Measurements from ENCODE around the gene SLC27A1. TPM values are rescaled to one million over a fixed set of nuclear protein-coding genes. Genes with fewer than 3 reads are reported as not detected.

The SLC27A1 gene
- total and polyA plus RNA-seq, 2 donors (not counting 3 experiments of a cell fraction or from before 2014, with no cell fraction given) = 10.4 to 13.5 TPM

- FAIRE-seq (peak; percentile 55), DNase-seq (ENCODE audit: low read depth, low spot score) (peak; percentile 48)
- Histone ChIP-seq H3K9ac (replicated peaks; ENCODE audit: extremely low read depth, insufficient read depth, low read length) (no peak overlapping the region), H3K4me1 (ENCODE audit: control insufficient read depth, extremely low read depth, insufficient read depth, low read length) (peaks cover 5% of the 10 kb centered on the region), H3K9me1 (replicated peaks; ENCODE audit: control insufficient read depth, extremely low read depth, insufficient read depth, low read length) (no peaks in the 10 kb centered on the region), H3K4me3 (replicated peaks in 1 of 3; ENCODE audit: insufficient read depth in 1 of 3, low read depth in 1 of 3, low read length in 3 of 3) (no peak overlapping the region), H3K27ac (ENCODE audit: insufficient read depth, low read depth, low read length) (no peak overlapping the region), H3K36me3 (ENCODE audit: control insufficient read depth in 2 of 2, extremely low read depth in 1 of 2, insufficient read depth in 2 of 2, low read length in 2 of 2) (no peaks in the 10 kb centered on the region), H3K27me3 (ENCODE audit: control insufficient read depth in 2 of 2, insufficient read depth in 2 of 2, low read length in 2 of 2) (no peaks in the 10 kb centered on the region), H3K9me3 (replicated peaks; ENCODE audit: control insufficient read depth, insufficient read depth, low read length) (no peaks in the 10 kb centered on the region), H3K4me2 (ENCODE audit: insufficient read depth, low read length) (no peak overlapping the region), H3K79me2 (ENCODE audit: control insufficient read depth, insufficient read depth, low read length) (no peaks in the 10 kb centered on the region), H4K20me1 (replicated peaks; ENCODE audit: control insufficient read depth, extremely low read depth, insufficient read depth, low read length) (no peaks in the 10 kb centered on the region), H2AFZ (ENCODE audit: low read depth, low read length) (no peak overlapping the region)
- dilution Hi-C loops (cut with MboI; ENCODE audit: extremely low pct_ligation_motif_present, low sequenced_read_pairs) (no loop called here), intact Hi-C loops (cut with micrococcal nuclease) (no loop called here)
- ChIA-PET POLR2A (no interaction called here), CTCF (interaction anchor here (0.9 to 1.6 kb wide), 4 partner anchors 13 to 34 kb away, joined by 3 to 7 read pairs (median 4); partner anchors contain the start of gene TMEM221)
- no peak for TF ChIP-seq POLR2A (IDR thresholded peaks at IDR 0.05; ENCODE audit: low read depth, low read length)
- peak; percentile 42 to 57 for TF ChIP-seq CTCF (IDR thresholded peaks at IDR 0.05; ENCODE audit: extremely low read depth in 1 of 2, insufficient read depth in 1 of 2, low read depth in 1 of 2, low read length in 2 of 2)
- no TSS peak for BruUV-seq (replicated peaks)
These were observed 45.5 kb upstream of the SLC27A1 start for GRCh38 chr19:17424743-17425365.

DNA sequence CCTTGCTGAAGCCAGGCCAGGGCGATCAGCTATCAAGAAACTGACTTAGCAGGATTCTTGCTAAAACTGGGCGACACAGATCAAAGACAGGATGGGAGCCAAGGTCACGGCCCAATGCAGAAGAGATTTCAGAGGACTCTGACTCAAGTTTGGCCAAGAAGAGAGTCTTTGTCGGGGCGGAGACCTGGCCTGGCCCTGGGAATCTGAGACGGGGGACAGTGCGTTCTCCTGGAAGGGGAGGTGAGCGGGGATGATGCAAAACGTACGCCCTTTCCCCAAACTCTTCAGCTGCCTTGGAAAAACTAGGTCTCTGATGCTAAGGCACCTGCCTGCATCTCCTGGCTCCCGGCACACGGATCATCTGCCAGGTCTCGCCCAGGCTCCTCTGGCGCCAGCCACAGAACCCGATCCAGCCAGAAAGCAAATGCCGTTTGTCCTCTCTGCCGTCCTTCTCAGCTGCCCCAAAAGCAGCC is 40.6 kb upstream of the SLC27A1 start:
- Histone ChIP-seq H3K27ac (ENCODE audit: insufficient read depth, low read depth, low read length) (no peak overlapping the region), H3K79me2 (ENCODE audit: control insufficient read depth, insufficient read depth, low read length) (no peaks in the 10 kb centered on the region), H3K27me3 (ENCODE audit: control insufficient read depth in 2 of 2, insufficient read depth in 2 of 2, low read length in 2 of 2) (no peaks in the 10 kb centered on the region), H3K4me3 (replicated peaks in 1 of 3; ENCODE audit: insufficient read depth in 1 of 3, low read depth in 1 of 3, low read length in 3 of 3) (no peak overlapping the region), H3K4me1 (ENCODE audit: control insufficient read depth, extremely low read depth, insufficient read depth, low read length) (no peaks in the 10 kb centered on the region), H3K9ac (replicated peaks; ENCODE audit: extremely low read depth, insufficient read depth, low read length) (no peak overlapping the region), H3K9me1 (replicated peaks; ENCODE audit: control insufficient read depth, extremely low read depth, insufficient read depth, low read length) (no peaks in the 10 kb centered on the region), H3K4me2 (ENCODE audit: insufficient read depth, low read length) (no peak overlapping the region), H2AFZ (ENCODE audit: low read depth, low read length) (no peak overlapping the region), H4K20me1 (replicated peaks; ENCODE audit: control insufficient read depth, extremely low read depth, insufficient read depth, low read length) (no peaks in the 10 kb centered on the region), H3K36me3 (ENCODE audit: control insufficient read depth in 2 of 2, extremely low read depth in 1 of 2, insufficient read depth in 2 of 2, low read length in 2 of 2) (no peaks in the 10 kb centered on the region), H3K9me3 (replicated peaks; ENCODE audit: control insufficient read depth, insufficient read depth, low read length) (no peaks in the 10 kb centered on the region)
- no TSS peak for BruUV-seq (replicated peaks)
- DNase-seq (ENCODE audit: low read depth, low spot score) (no peak), FAIRE-seq (no peak)
- ChIA-PET POLR2A (no interaction called here), CTCF (interaction anchor here (0.7 to 1.8 kb wide), 4 partner anchors 10 to 63 kb away, joined by 3 to 5 read pairs (median 4); no protein-coding TSS in a partner anchor)
- TF ChIP-seq JUN (IDR thresholded peaks at IDR 0.05; ENCODE audit: borderline replicate concordance, insufficient read depth, insufficient read length, low read depth) (no peak), EZH2 (IDR thresholded peaks at IDR 0.05; ENCODE audit: borderline replicate concordance, low read depth, low read length, severe bottlenecking) (no peak), GATA2 (IDR thresholded peaks at IDR 0.05; ENCODE audit: insufficient read depth, insufficient read length, low read depth, low read length) (no peak), MYC (IDR thresholded peaks at IDR 0.05; ENCODE audit: low read depth, low read length) (no peak), FOS (IDR thresholded peaks at IDR 0.05; ENCODE audit: borderline replicate concordance, insufficient read depth, low read length) (no peak), POLR2AphosphoS5 (IDR thresholded peaks at IDR 0.05; ENCODE audit: insufficient read depth, low read depth, low read length) (no peak), POLR2A (IDR thresholded peaks at IDR 0.05; ENCODE audit: low read depth, low read length) (no peak), CTCF (IDR thresholded peaks at IDR 0.05; ENCODE audit: extremely low read depth in 1 of 2, insufficient read depth in 1 of 2, low read depth in 1 of 2, low read length in 2 of 2) (no peak), MAX (IDR thresholded peaks at IDR 0.05; ENCODE audit: insufficient read depth, insufficient read length) (no peak)
- dilution Hi-C loops (cut with MboI; ENCODE audit: extremely low pct_ligation_motif_present, low sequenced_read_pairs) = no loop called here
- intact Hi-C loops (cut with micrococcal nuclease) = no loop called here

All from endothelial cell of umbilical vein (primary cell).